IMR-90 (cell line): ENCODE data around the gene PKD2L1. TPM values are rescaled to one million over a fixed set of nuclear protein-coding genes. Genes with fewer than 3 reads are reported as not detected.

Experiments
- ATAC-seq: fragments of 200-7000 bp; cut with Tn5 transposase; 2 replicates; pipeline ENCODE4 v1.9.1; 2020; ENCODE audit warnings: low read depth, mild to moderate bottlenecking, moderate library complexity
- BruUV-seq: library from RNA; stranded (reverse); fragments of 400-500 nt; replicated peaks from 2 replicates; lab custom pipeline; 2021; lab: Mats Ljungman, UMichigan
- CTCF ChIA-PET: fragments of 300-600 bp; formaldehyde crosslinking; extraction: SDS; loops from one replicate; lab custom pipeline; 2021; ENCODE audit warnings: antibody characterized with exemption; lab: Yijun Ruan, JAX
- POLR2A ChIA-PET: fragments of 300-600 bp; sonication (Branson Sonifier 250); formaldehyde crosslinking; loops from one replicate; lab custom pipeline; 2022; ENCODE audit warnings: antibody characterized with exemption; ENCODE audit not compliant: unreplicated experiment; lab: Charles Lee
- DNase-seq: peaks from one replicate; pipeline ENCODE4 v3.0.0; 2013
- H2AFZ ChIP-seq: replicated peaks from 2 replicates; pipeline ENCODE3; 2013; ENCODE audit warnings: low read length, mild to moderate bottlenecking; ENCODE audit not compliant: poor library complexity
- H2AK5ac ChIP-seq: 2 replicates; pipeline ENCODE4 v1.6.1; 2013; ENCODE audit warnings: low read depth, low read length, inconsistent platforms
- H2AK9ac ChIP-seq: replicated peaks from 2 replicates; pipeline ENCODE3; 2013; ENCODE audit warnings: mild to moderate bottlenecking, low read depth, low read length, moderate library complexity; ENCODE audit not compliant: poor library complexity
- H2BK120ac ChIP-seq: 2 replicates; pipeline ENCODE4 v1.6.1; 2013; ENCODE audit warnings: low read depth, low read length, inconsistent platforms
- H2BK15ac ChIP-seq: 3 replicates; pipeline ENCODE4 v1.6.1; 2013; ENCODE audit warnings: low read depth, low read length, inconsistent platforms
- H2BK20ac ChIP-seq: 2 replicates; pipeline ENCODE4 v1.6.1; 2013; ENCODE audit warnings: low read depth, mild to moderate bottlenecking, inconsistent platforms, low read length, moderate library complexity
- H2BK5ac ChIP-seq: 2 replicates; pipeline ENCODE4 v1.6.1; 2013; ENCODE audit warnings: mild to moderate bottlenecking, low read depth, low read length, inconsistent platforms; ENCODE audit not compliant: poor library complexity, severe bottlenecking
- H3K14ac ChIP-seq: replicated peaks from 2 replicates; pipeline ENCODE4 v1.6.1; 2013; ENCODE audit warnings: low read depth, low read length, inconsistent platforms
- H3K18ac ChIP-seq: 2 replicates; pipeline ENCODE4 v1.6.1; 2013; ENCODE audit warnings: low read depth, low read length, control low read depth
- H3K23ac ChIP-seq: 2 replicates; pipeline ENCODE4 v1.6.1; 2013; ENCODE audit warnings: low read depth, low read length, inconsistent platforms
- H3K27ac ChIP-seq: 2 replicates; pipeline ENCODE4 v1.5.1; 2013; ENCODE audit warnings: mild to moderate bottlenecking, control low read depth, low read length; ENCODE audit not compliant: insufficient read depth
- H3K27me3 ChIP-seq: 2 replicates; pipeline ENCODE4 v1.6.1; 2013; ENCODE audit warnings: low read length; ENCODE audit not compliant: control insufficient read depth, insufficient read depth
- H3K36me3 ChIP-seq: 2 replicates; pipeline ENCODE4 v1.6.1; 2013; ENCODE audit warnings: low read length, mixed read lengths; ENCODE audit not compliant: control insufficient read depth, insufficient read depth
- H3K4ac ChIP-seq: 2 replicates; pipeline ENCODE4 v1.6.1; 2013; ENCODE audit warnings: low read depth, low read length, inconsistent platforms
- H3K4me1 ChIP-seq: 2 replicates; pipeline ENCODE4 v1.6.1; 2013; ENCODE audit warnings: low read length, mixed read lengths; ENCODE audit not compliant: control insufficient read depth, insufficient read depth
- H3K4me2 ChIP-seq: 2 replicates; pipeline ENCODE4 v1.6.1; 2013; ENCODE audit warnings: low read depth, mild to moderate bottlenecking, control low read depth, low read length, moderate library complexity
- H3K4me3 ChIP-seq: 2 replicates; pipeline ENCODE4 v1.5.1; 2013; ENCODE audit warnings: low read depth, mild to moderate bottlenecking, control low read depth, low read length, moderate library complexity; ENCODE audit not compliant: insufficient read depth
- H3K56ac ChIP-seq: 2 replicates; pipeline ENCODE4 v1.6.1; 2013; ENCODE audit warnings: low read length, inconsistent platforms; ENCODE audit not compliant: insufficient read depth; ENCODE audit errors: extremely low read depth
- H3K79me1 ChIP-seq, 2 experiments: 2 replicates each; pipeline ENCODE4 v1.6.1; 2013; ENCODE audit warnings: low read length in 2 of 2, inconsistent platforms in 1 of 2, low read depth in 1 of 2
- H3K9ac ChIP-seq: 2 replicates; pipeline ENCODE4 v1.6.1; 2013; ENCODE audit warnings: low read depth, low read length, control low read depth
- H3K9me1 ChIP-seq: 2 replicates; pipeline ENCODE4 v1.6.1; 2013; ENCODE audit warnings: low read length, inconsistent platforms; ENCODE audit not compliant: insufficient read depth
- H3K9me3 ChIP-seq: 2 replicates; pipeline ENCODE4 v1.6.1; 2013; ENCODE audit warnings: low read length; ENCODE audit not compliant: control insufficient read depth, insufficient read depth
- H4K20me1 ChIP-seq: 2 replicates; pipeline ENCODE4 v1.6.1; 2013; ENCODE audit warnings: low read length, inconsistent platforms; ENCODE audit not compliant: insufficient read depth
- H4K5ac ChIP-seq: 2 replicates; pipeline ENCODE4 v1.6.1; 2013; ENCODE audit warnings: mild to moderate bottlenecking, low read depth, low read length, control low read depth
- H4K8ac ChIP-seq, 2 experiments: 2 replicates each; pipeline ENCODE4 v1.6.1; 2013; ENCODE audit warnings: low read depth in 2 of 2, low read length in 2 of 2, control low read depth in 1 of 2, inconsistent platforms in 1 of 2
- H4K91ac ChIP-seq: 2 replicates; pipeline ENCODE4 v1.6.1; 2013; ENCODE audit warnings: low read depth, low read length, inconsistent platforms; ENCODE audit not compliant: insufficient read depth
- BHLHE40 ChIP-seq: fragments of 150-350 bp; IDR thresholded peaks from 2 replicates; pipeline ENCODE4 v1.6.1; 2016; ENCODE audit warnings: mild to moderate bottlenecking, low read depth, low read length
- CEBPB ChIP-seq: IDR thresholded peaks from 2 replicates; pipeline ENCODE4 v1.6.1; 2012; ENCODE audit warnings: low read depth, low read length, improper control_type of control experiment
- CHD1 ChIP-seq: IDR thresholded peaks from 2 replicates; pipeline ENCODE4 v1.6.1; 2012; ENCODE audit warnings: low read depth, low read length, improper control_type of control experiment
- FOS ChIP-seq: fragments of 150-350 bp; IDR thresholded peaks from 2 replicates; pipeline ENCODE4 v1.6.1; 2016; ENCODE audit warnings: low read depth, low read length
- MAZ ChIP-seq: IDR thresholded peaks from 2 replicates; pipeline ENCODE4 v1.6.1; 2012; ENCODE audit warnings: low read depth, mild to moderate bottlenecking, low read length, improper control_type of control experiment, moderate library complexity, borderline replicate concordance
- MXI1 ChIP-seq: IDR thresholded peaks from 2 replicates; pipeline ENCODE4 v1.6.1; 2012; ENCODE audit warnings: low read depth, mild to moderate bottlenecking, low read length, moderate library complexity, borderline replicate concordance
- NFE2L2 ChIP-seq: fragments of 150-350 bp; IDR thresholded peaks from 2 replicates; pipeline ENCODE4 v1.6.1; 2016; ENCODE audit warnings: low read depth, mild to moderate bottlenecking, low read length
- RAD21 ChIP-seq: IDR thresholded peaks from 2 replicates; pipeline ENCODE4 v1.6.1; 2012; ENCODE audit warnings: low read length, improper control_type of control experiment
- RCOR1 ChIP-seq: IDR thresholded peaks from 2 replicates; pipeline ENCODE4 v1.6.1; 2012; ENCODE audit warnings: mild to moderate bottlenecking, low read length, improper control_type of control experiment; ENCODE audit not compliant: insufficient replicate concordance
- RFX5 ChIP-seq: IDR thresholded peaks from 2 replicates; pipeline ENCODE4 v1.8.0; 2012; ENCODE audit warnings: low read depth, mild to moderate bottlenecking, low read length, moderate library complexity
- SMC3 ChIP-seq: fragments of 150-350 bp; IDR thresholded peaks from 2 replicates; pipeline ENCODE4 v1.6.1; 2016; ENCODE audit warnings: low read depth, mild to moderate bottlenecking, antibody characterized with exemption, low read length, moderate library complexity
- WGBS, 2 experiments: methylation state at CpG; one replicate each; pipeline versions ENCODE4 v1.1.5 to v1.1.7; 2013; ENCODE audit warnings: missing lambda C conversion rate in 2 of 2; ENCODE audit not compliant: insufficient read length in 1 of 2; ENCODE audit errors: extremely low coverage in 2 of 2; 5-methylcytosine and 5-hydroxymethylcytosine counted together
- dilution Hi-C: fragments of 300-500 bp; cut with HindIII; formaldehyde crosslinking; loops from one replicate; pipeline ENCODE4 v1.14.3; 2018; ENCODE audit warnings: low sequenced_read_pairs; ENCODE audit not compliant: unreplicated experiment
- in situ Hi-C: fragments of 300-500 bp; cut with MboI; formaldehyde crosslinking; loops from 3 replicates; pipeline ENCODE4 v1.14.3; 2019; ENCODE audit warnings: low sequenced_read_pairs, inconsistent platforms, mixed read lengths
- intact Hi-C: fragments of 100-400 bp; cut with micrococcal nuclease; formaldehyde crosslinking; loops from 2 replicates; pipeline ENCODE4 v1.10.0; 2022
- polyA plus RNA-seq, 3 experiments: library from polyadenylated mRNA; depleted of rRNA; stranded (reverse); fragments of >200 nt; gene quantifications; 2 replicates each; pipeline ENCODE4 v1.2.3, GENCODE V29; 2012; ENCODE audit warnings: low replicate concordance in 1 of 3
- total RNA-seq: library from RNA; depleted of rRNA; stranded (reverse); fragments of >200 nt; gene quantifications from 2 replicates; pipeline ENCODE4 v1.2.3, GENCODE V29; 2012
- TF ChIP-seq, protein P1 (sequence below): fragments of 150-350 bp; IDR thresholded peaks from 2 replicates; pipeline ENCODE4 v1.6.1; 2017; ENCODE audit warnings: mild to moderate bottlenecking, antibody characterized with exemption, low read length, low read depth
- TF ChIP-seq, protein P2 (sequence below): fragments of 150-350 bp; IDR thresholded peaks from 2 replicates; pipeline ENCODE4 v1.6.1; 2016; ENCODE audit warnings: low read depth, mild to moderate bottlenecking, low read length, moderate library complexity, borderline replicate concordance

PKD2L1 gene
- total and polyA plus RNA-seq, 2 of the 4 experiments (the other 2 are of a cell fraction), result not detected

GRCh38 chr10:100360234-100360633, 30.2 kb upstream of the PKD2L1 start (continued):
- TF ChIP-seq RCOR1 (no peak), SMC3 (no peak), FOS (no peak)

DNA sequence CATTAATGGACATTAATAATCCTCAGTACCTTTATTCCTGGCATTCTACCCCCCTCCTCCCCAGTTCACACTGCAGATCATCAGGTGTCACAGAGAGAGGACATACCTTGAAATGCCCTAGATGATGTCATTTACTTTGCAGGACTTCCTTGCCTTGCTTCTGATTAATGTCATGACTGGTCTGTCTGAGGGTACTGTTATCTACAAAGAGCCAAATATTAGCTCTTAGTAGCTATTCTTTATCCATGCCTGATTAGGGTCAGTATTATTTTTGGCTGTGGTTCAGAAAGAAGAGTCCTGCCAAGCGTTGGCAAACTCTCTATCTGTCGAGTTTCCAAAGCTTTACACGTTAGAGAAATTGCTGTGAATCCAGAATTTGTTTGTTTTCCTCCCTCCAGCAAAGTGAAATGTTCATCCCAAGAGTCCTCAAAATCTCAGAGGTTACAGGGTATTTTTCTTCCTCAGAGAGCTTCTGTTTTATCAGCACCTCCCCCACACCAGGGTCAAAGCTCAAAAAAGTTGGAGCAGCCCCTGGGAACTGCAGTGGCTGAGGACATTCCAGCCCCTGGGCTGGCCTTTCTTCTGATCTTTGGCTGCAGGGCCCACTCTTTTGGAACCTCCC, 29.6 kb upstream of the PKD2L1 start:
- H3K36me3 ChIP-seq, result peaks cover 56% of the 10 kb centered on the region
- H3K79me1 ChIP-seq, result no peaks in the 10 kb centered on the region
- no peak overlapping the region for H3K23ac ChIP-seq
- ChIA-PET CTCF (no interaction called here), POLR2A (no interaction called here)
- no peak overlapping the region for H4K8ac ChIP-seq
- H2AK9ac ChIP-seq, result no peak overlapping the region
- no peak overlapping the region for H3K27ac ChIP-seq
- no peak overlapping the region for H4K5ac ChIP-seq
- no peak overlapping the region for H2BK5ac ChIP-seq
- H4K91ac ChIP-seq, result no peak overlapping the region
- H2BK120ac ChIP-seq, result no peak overlapping the region
- H3K56ac ChIP-seq, result no peak overlapping the region
- dilution Hi-C loops, result no loop called here
- in situ Hi-C loops, result no loop called here
- no peak overlapping the region for H2AK5ac ChIP-seq
- H3K14ac ChIP-seq, result no peak overlapping the region
- DNase-seq (no peak), ATAC-seq (no peak)
- no peaks in the 10 kb centered on the region; the same call in 1 of the 2 replicates for H3K9me1 ChIP-seq
- H3K9ac ChIP-seq, result no peak overlapping the region
- no TSS peak for BruUV-seq
- H3K9me3 ChIP-seq, result no peaks in the 10 kb centered on the region
- no CpG with 5 or more reads among the region's 3 CpGs for WGBS, 2 experiments
- H3K4me1 ChIP-seq, result no peaks in the 10 kb centered on the region
- H3K27me3 ChIP-seq, result no peaks in the 10 kb centered on the region
- intact Hi-C loops, result no loop called here
- no peak overlapping the region for H2BK15ac ChIP-seq
- no peak overlapping the region for H3K4ac ChIP-seq
- no peak overlapping the region for H2AFZ ChIP-seq
- H3K4me2 ChIP-seq, result no peak overlapping the region
- H3K4me3 ChIP-seq, result no peak overlapping the region
- no peak overlapping the region for H2BK20ac ChIP-seq
- no peak overlapping the region for H3K18ac ChIP-seq
- 0 out of 2 replicates have a peak, but pooled peaks cover 7% of the 10 kb centered on the region for H4K20me1 ChIP-seq
- TF ChIP-seq CEBPB, result no peak
- no peak for TF ChIP-seq RAD21
- no peak for TF ChIP-seq MAZ
- TF ChIP-seq, protein P1, sequence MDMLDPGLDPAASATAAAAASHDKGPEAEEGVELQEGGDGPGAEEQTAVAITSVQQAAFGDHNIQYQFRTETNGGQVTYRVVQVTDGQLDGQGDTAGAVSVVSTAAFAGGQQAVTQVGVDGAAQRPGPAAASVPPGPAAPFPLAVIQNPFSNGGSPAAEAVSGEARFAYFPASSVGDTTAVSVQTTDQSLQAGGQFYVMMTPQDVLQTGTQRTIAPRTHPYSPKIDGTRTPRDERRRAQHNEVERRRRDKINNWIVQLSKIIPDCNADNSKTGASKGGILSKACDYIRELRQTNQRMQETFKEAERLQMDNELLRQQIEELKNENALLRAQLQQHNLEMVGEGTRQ, result no peak
- TF ChIP-seq, protein P2, sequence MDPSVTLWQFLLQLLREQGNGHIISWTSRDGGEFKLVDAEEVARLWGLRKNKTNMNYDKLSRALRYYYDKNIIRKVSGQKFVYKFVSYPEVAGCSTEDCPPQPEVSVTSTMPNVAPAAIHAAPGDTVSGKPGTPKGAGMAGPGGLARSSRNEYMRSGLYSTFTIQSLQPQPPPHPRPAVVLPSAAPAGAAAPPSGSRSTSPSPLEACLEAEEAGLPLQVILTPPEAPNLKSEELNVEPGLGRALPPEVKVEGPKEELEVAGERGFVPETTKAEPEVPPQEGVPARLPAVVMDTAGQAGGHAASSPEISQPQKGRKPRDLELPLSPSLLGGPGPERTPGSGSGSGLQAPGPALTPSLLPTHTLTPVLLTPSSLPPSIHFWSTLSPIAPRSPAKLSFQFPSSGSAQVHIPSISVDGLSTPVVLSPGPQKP, result no peak
- TF ChIP-seq NFE2L2, result no peak
- TF ChIP-seq SMC3, result no peak
- no peak for TF ChIP-seq MXI1
- no peak for TF ChIP-seq RCOR1
- TF ChIP-seq RFX5, result no peak
- no peak for TF ChIP-seq FOS
- no peak for TF ChIP-seq CHD1
- TF ChIP-seq BHLHE40, result no peak
